Testis (tissue), 2 donors: ENCODE results near the gene ELMOD1.

Source experiments
- POLR2A ChIP-seq: fragments of 450-650 bp; IDR thresholded peaks from one replicate; pipeline ENCODE4 v1.6.1; 2017; ENCODE audit warnings: antibody characterized with exemption, mild to moderate bottlenecking, moderate library complexity
- TF ChIP-seq, protein P1 (sequence below), 3 experiments: fragments of 450-650 bp in 2 of 3; fragments of 200-600 bp in 1 of 3; sonication (generic) in 1 of 3; IDR thresholded peaks; one replicate each; pipeline ENCODE4 v1.5.1; 2016 to 2019; ENCODE audit warnings: antibody characterized with exemption in 3 of 3, mild to moderate bottlenecking in 2 of 3, moderate library complexity in 1 of 3

DNA sequence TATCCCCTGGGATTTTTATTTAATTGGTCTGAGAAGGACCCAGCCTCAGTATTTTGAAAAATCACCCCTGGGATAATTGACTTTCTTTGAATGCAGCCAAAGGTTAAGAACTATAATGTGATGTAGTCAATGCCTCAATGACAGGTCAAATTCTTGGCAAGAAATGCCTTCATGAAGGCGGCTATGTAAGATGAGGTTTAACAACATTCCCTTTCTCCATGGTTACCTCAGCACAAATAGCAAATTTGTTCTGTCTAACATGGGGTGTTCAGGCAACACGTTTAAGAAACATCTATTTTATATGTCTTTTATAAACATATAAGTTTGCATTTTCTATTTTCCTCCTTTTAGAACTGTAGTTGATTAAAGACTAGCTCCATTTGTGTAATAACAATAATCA is 115.6 kb downstream of the ELMOD1 start:
- TF ChIP-seq, protein P1, sequence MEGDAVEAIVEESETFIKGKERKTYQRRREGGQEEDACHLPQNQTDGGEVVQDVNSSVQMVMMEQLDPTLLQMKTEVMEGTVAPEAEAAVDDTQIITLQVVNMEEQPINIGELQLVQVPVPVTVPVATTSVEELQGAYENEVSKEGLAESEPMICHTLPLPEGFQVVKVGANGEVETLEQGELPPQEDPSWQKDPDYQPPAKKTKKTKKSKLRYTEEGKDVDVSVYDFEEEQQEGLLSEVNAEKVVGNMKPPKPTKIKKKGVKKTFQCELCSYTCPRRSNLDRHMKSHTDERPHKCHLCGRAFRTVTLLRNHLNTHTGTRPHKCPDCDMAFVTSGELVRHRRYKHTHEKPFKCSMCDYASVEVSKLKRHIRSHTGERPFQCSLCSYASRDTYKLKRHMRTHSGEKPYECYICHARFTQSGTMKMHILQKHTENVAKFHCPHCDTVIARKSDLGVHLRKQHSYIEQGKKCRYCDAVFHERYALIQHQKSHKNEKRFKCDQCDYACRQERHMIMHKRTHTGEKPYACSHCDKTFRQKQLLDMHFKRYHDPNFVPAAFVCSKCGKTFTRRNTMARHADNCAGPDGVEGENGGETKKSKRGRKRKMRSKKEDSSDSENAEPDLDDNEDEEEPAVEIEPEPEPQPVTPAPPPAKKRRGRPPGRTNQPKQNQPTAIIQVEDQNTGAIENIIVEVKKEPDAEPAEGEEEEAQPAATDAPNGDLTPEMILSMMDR (IDR thresholded peaks at IDR 0.05): no peak
- no peak for TF ChIP-seq POLR2A
